HG03025 (cell line): ENCODE measurements around the gene CD93.

Experiments used
- ATAC-seq: cut with Tn5 transposase; IDR thresholded peaks from one replicate; pipeline ENCODE4 v1.9.1; 2021; ENCODE audit warnings: mild to moderate bottlenecking, moderate library complexity; ENCODE audit not compliant: unreplicated experiment, low FRiP score

CD93 gene, protein sequence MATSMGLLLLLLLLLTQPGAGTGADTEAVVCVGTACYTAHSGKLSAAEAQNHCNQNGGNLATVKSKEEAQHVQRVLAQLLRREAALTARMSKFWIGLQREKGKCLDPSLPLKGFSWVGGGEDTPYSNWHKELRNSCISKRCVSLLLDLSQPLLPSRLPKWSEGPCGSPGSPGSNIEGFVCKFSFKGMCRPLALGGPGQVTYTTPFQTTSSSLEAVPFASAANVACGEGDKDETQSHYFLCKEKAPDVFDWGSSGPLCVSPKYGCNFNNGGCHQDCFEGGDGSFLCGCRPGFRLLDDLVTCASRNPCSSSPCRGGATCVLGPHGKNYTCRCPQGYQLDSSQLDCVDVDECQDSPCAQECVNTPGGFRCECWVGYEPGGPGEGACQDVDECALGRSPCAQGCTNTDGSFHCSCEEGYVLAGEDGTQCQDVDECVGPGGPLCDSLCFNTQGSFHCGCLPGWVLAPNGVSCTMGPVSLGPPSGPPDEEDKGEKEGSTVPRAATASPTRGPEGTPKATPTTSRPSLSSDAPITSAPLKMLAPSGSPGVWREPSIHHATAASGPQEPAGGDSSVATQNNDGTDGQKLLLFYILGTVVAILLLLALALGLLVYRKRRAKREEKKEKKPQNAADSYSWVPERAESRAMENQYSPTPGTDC

DNA sequence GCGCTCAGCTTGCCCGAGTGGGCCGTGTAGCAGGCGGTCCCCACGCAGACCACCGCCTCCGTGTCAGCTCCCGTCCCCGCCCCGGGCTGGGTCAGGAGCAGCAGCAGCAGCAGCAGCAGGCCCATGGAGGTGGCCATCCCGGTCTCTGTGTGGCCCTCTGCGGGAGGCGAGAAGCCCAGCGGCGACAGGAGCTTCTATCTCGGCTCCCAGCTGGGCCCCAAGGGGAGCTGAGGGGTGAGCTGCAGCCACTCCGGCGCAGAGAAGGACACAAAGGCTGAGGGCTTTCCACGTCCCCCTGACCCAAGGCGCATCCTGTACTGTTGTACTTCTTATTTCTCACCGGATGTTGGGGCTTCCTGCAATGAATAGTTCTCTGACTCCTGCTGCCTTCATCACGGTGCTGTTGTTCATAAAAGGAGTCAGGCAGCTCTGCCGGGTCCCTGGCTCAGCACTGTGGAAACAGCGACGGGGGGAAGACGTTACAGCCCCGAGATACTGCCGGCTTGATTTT, at the start of gene CD93:
Gene CD93, minus strand, starts transcription at position 269 of the 511 bp plus-strand sequence. Its CDS starts 132 bp downstream, at position 137.
- ATAC-seq, result no peak

DNA sequence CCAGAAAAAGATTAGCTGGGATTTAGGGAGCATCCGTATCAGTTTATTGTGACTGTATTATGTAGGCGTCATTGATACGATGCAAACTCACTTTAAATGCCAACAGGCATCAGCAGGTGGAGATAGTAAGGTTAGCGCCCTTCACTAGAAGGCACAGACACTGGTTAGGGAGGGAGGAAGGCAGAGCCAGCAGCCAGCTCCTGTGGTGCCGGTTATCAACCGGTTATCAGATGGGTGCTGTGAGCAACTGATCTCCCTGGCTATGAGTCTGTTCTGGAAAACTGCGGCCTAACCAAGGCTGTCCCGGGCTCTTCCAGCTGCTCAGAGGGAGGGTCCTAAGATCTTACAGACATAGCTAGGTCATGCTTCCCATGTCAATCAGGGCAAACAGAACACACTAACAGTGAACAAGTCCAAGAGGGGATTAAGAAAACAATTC, 47.5 kb upstream of the CD93 start:
- no peak for ATAC-seq

DNA sequence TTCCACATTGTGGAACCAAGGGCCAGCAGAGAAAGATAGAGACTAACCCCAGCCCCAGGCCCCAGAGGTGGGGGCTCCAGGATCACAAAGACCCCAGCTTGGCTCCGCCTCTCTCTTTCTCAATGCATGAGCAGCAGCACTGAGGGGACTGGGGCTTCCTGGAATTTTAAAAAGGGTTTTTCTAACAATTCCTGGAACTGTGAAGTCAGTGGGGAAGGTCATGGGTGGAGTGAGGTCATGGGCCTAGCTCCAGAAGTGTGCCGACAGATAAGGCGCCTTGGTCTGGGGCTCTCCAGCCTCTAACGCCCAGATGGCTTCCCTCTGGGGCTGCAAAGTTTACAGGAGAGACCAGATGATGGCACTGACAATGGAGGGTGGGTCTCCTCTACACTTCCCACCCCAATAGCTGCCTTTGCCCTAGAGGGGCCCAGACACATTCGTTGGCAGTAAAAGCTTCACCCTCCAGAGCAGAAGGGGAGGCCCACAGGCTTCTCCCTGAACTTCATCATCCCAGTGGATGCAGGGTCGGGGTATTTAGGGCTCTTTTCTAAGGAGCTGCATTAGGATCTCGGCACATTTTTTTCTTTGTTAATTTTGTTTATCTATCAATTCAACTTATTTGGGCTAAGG, 46.9 kb upstream of the CD93 start:
- no peak for ATAC-seq

DNA sequence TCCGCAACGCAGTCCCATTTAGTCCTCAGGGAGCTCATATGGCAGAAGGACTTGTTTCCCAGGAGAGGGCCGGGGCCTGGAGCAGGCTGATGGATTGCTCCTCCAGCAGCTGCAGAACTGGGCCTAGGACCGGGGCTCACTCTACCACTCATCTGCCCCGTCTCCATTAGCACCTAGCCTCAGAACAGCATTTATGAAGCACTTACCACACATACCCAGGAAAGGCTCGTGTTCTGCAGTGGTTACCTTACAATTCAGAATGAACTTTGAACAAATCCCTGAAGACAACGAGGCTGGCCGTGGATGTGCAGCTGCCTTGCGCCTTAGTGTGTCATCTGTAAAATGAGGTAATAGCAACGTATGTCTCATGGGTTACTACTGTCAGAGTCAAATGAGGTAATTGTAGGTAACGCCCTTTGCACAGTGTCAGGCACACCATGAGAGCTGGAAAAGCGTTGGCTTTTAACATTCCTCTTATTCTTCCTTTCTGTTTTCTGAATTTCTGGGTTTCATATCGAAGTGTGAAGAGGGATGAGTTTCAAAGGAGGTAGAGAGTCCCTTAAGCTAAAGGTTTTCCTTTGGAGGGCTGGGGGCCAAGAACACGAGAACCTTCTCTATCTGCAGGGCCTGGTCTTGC, 46.3 kb upstream of the CD93 start:
- ATAC-seq, result no peak

DNA sequence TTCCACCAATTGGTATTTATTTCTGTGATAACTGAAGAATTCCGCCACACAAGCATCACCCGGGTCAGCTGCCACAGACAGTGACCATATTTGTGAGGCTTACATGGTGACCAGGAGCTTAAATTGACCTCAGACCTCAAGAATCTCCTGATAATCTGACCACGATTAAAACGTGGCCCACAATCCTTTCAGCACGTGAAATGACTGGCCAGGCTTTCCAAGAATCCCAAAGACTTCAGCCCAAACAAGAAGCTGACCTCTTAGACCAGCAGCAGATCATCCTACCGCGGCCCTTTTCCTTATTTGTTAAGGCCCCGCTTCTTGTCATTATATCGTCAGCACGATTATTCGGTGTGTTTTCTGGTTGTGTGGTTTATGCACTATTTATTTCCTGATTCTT, 45.6 kb upstream of the CD93 start:
- no peak for ATAC-seq

DNA sequence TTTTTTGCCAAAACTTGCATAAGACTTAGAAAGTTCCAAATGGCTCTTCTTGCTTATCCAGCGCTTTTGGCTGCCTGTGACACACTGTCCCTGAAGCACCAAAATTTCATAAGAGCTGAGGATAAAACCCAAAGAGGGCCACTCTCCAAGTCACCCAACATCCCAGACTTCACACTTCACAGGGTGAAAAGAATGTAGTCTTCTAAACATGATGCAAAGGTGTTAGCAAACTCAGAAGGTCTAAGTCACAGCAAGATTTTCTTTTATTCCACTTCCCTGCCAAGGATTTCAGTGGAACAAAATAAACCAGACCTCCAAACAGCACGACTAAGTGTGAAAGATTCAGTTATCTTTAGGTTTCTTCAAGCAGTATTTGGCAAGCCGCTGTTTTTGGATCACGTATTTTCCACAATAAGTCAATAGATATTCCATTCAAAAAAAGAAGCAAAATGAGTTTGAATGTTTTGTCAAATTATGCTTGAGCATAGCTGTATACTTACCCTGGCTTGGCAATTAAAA, 44.6 kb upstream of the CD93 start:
- ATAC-seq, result no peak

DNA sequence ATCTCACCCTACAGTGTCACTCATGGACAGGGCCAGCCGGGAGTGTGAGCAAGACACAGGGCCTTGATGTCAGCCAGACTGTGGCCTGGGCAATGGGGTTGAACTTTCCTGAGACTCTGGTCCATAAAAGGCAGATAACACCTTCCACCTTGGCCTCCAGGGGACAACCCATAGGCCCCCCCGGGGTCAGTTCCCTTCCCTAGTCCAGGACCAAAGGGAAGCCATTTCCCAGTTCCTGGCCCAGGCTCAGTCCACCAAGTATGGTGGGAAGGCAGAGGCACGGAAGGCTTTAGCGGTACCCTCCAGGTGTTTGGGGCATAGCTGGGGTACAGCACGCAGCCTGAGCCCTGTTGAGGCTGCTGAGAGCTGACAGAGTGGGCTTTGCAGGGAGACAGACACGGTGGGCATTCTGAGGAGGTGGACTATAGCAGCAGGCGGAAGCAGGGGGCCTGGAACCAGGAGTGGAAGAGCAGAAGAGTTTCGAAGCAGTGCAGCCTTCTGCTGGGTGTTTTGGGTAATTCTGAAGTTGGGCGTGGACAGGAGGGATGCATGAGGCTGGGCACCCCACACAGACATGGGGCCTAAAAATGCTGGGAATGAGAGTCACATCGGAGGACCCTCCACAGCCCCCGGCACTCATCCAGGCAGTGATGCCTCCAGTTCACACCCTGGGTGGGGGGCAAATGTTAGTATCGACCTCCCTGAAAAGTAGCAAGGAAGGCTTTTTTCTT, 43.9 kb upstream of the CD93 start:
- ATAC-seq, result no peak

DNA sequence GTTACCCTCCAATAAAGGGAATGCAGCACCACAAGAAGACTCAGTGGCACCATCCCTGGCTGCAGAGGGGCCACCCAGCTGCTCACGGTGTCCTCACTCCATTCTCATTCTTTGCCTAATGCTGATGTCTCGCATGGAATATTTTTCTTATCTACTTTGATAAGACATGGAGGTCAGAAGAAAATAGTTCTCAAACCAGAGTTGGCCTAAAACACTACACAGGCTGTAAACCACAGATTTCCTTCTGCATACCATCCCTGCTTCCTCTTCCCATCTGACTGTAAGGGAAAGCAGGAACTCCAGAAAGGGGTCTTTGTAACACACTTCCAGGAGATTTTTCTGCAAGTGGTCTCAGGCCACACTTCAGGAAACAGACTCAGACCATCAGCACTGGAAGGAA, 43.1 kb upstream of the CD93 start:
- no peak for ATAC-seq

DNA sequence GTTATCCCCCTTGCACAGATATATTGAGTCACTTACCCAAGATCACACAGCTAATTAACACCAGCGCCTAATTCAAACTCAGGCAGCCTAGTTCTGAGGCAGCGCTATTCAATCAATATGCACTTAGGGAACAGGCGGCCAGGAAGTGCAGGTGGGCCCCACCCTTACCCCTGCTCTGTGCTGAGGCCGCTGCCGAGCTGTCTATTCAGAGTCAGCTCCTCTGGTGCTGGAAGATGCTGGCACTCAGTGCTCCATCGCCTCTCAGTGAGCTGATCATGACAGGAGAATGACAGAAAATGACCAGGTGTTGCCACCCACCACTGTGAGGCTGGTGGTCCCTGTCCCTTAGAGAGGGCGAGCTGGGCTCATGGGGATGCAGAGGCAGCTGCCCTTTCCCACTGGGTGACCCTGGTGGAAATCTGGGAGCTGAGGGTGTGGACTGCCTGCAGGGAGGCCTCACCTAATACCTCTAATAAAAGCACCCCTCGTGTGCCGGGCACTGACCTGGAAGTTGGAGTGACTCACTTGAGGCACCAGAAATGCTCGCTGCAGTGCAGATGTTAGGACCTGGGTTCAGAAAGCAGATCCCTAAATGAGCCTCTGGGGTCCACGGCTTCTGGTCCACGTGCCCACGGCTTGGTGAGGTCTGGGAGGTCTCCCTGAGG, 42.5 kb upstream of the CD93 start:
- no peak for ATAC-seq

DNA sequence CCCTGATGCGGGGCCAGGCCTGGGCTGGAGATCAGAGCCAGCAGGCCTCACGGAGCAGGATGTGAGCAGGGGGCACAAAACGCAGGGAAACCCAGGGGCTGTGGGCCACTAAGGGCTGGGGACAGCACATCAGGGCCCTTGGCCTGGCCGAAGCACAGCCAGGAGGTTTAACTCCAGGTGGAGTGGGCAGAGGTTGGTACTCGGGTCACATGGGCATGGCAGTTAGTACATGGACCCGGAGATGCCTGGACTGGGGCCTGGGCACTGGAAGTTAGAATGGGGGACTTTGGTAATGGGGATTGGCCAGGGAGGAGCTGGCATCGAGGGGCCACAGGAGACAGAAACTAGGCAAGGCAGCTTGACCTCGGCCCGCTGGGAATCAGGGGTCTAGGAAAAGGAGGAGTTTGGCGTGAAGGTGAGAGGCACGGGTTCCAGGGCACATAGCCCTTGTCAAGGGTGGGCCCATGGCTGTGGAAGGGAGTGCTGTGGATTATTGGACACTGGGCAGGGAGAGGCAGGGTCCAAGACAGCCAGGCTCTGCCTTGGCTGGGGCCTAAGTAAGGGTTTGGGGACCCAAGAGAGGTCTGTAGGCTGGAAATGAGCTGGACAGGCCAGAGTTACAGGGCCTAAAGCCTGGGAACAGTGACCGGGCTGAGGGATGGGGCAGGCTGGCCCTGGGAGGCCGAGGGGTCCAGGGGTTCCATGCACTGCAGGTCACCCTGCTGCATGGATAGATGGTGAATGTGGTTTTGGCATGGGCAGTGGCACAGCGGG, 41.6 kb upstream of the CD93 start:
- ATAC-seq, result no peak

DNA sequence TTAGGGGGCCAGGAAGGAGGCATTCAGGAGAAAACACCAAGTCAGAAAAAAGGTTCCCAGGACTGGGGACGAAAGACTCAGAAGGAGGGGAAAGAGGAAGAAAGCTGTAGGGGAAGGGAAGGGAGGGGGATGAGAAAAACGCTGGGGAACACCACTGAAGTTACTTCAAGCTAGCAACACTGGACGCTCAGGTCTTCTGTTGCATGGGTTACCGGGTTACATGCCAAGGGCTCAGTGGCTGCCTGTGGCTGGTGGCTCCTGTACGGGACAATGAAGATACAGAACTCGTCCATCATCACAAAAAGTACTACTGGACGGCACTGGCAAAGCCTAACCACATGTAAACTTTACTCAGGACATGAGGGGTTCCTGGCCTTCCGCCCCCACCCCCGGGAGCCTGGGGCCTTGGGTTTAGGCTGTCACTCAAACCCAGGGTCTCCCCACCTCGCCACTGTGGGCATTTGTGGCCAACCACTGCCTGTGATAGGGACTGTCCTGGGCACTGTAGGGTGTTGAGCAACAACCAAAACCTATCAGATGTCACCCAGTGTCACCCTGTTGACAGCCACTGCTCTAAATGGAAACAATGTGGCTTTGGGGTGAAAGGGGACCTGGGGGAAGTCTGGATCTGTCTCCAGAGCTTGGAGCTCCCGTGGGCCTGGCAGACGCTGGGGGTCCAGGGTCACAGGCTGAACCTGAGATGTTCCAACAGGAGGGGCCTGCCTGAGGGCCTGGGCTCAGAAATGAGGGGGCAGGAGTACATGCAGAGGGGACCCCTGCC, 40.3 kb upstream of the CD93 start:
- no peak for ATAC-seq

DNA sequence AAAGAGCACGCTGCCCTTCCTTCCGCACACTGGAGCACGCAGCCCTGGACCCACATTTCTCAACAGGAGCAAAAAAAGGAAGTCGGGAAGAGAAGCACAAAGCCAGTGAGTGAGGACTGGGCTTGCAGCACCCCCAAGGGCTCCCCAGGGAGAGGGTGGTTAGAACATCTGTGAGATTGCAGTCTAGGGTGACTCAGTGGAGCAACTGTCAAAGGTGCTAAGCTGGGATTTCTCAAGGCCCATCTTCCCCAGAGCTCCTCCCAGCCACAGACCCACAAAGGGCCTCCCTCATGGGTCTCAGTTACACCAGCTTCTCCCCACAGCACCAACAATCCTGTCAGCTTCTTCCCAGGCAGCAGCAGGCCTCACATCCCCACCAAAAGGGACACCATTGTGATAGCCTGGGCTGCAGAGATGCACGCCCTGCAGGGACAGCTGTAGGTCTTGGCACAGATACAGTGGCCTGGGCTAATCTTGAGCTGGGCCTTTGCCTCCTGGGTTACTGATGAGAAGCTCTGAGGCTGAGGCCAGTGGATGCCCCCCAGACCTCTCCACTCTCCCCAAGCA, 39.6 kb upstream of the CD93 start:
- no peak for ATAC-seq

DNA sequence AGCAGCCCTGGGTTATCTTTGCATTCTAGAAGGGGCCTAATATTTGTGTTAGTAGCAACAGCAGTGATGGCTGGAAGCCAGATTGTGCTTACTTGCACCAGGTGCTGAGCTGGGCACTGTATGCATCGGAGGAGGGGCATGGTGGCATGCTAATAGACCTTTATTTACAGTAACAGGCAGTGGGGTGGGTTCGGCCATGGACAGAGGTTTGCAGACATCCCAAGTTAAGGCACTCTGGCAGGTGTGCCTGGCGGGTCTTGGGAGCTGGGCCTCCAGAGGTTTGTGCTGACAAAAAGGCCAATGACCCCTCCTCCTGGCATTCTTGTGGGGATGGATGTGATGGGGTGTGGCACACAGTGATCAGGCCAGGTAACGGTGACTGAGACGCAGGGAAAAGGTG, 39.0 kb upstream of the CD93 start:
- no peak for ATAC-seq

DNA sequence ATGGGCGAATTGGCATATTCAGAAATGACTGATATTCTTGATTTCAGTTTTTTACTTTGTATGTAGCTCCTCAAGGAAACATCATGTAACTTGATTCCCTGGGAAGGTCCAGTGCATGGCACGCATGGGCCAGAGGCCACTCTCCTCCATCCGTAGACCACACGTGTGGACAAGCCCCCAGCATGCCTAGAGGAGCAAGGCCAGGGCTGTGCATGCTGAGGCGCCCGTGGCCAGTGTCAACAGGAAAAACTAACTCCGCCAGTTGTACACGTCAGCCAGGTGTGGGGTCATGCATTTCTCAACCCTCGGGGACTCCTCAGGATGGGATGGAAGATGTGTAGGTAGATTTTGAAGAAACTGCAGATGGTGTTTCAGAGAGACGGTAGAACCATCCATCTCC, 37.8 kb upstream of the CD93 start:
- ATAC-seq, result no peak

DNA sequence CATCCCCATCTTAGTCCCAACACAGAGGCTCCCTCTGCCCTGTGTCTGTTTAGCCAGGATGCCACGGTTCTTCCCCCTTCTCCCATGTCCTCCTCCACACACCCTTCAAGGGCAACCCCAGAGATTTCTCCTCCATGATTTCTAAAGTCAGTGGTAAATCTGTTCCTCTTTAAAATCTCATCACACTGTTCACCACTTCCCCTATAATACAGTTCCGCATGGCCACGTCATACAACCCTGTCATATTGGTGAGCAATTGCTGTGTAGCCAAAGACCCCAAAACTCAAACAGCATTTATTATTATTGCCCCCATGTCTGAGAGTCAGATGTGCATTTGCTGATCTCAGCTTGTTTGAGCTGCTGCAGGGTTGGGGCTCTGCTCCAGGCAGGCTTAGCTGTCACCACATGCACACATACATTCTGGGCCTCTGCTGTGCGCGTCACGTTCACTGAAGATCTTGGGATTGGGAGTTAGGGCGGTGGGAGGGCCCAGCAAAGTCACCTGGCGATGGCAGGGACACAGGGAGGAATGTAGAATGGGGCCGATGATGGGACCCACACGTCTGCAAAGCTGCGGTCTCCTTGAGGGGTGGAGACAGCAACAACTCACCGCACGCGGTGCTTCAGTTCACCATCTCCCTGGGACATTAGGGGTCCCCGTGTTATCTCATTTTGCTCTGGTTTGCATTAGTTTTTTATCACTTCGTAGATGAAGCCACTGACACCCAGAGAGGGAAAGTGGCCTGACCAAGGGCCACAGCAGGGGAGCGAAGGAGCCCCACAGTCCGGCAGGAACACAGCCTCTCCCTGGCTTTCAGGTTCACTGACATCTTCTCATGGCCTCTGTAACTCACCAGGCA, 36.9 kb upstream of the CD93 start:
- no peak for ATAC-seq

DNA sequence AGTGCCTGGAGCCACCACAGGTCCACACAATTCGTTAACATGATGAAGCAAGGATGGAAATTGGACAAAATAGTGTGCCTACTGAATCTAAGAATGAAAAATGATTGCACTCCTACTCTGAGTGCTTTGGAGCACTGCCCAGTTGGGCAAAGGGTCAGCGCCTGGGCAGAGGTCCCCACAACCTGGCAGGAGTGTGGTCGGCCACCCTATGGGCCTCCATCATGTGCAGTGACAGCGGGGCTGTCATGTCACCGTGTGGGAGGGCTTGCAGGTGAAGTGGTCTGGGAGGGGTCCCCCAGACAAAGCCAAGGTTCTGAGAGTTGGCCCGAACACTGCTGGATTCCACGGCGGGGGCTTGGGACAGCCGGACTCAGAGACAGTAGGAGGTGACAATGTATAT, 36.2 kb upstream of the CD93 start:
- no peak for ATAC-seq
